Measurements from ENCODE around the gene ASIC4.

ASIC4 gene

GRCh38 chr2:219542931-219543595, 28.8 kb downstream of the ASIC4 start:
- peak overlapping the region; percentile 61 for H3K4me3 ChIP-seq (ENCODE audit: low read length)
- DNase-seq (ENCODE audit: low read depth, low spot score), result no peak

DNA sequence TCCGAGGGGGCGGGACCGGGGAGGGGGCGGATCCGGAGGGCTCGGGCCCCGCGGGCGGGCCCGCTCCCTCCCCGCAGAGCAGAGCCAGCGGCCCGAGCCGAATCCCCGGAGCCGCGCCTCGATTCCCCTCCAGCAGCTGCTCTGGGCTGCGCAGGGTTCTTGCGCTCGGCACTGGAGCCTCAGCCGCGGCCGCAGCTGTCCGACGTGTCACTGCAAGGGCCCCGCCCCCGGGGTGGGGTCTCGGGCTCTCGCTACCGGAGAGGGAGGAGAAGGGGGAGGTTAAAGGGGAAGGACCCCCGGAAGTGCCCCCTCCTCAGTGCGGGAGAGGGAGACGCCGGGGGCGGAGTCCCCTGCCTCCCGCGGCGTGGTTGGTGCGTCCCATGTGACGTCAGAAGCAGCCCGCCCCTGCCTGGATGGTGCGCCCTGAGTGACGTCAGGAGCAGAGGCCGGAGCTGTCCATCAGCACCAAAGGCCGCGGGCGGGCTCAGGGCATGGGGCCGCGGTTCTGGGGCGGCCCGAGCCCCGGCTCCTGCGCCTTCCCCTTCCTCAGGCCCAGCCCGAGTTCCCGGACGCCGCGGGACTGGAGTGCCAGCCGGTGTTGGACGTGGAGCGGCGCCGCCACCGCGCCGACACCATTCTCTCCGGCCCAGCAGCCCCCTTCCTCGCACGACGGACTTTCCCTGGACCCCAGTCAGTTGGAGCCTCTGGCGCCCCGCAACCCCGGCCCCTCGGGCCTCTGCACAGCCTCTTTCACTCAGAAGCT, 29.5 kb downstream of the ASIC4 start, which contains the start of the genes CHPF and TMEM198:
CHPF (minus strand) TSS at position 214 of the 763 bp plus-strand sequence. CDS start 271 bp downstream, outside the sequence.
TMEM198 (plus strand) TSS at position 433 of the 763 bp plus-strand sequence. CDS start 700 bp downstream, outside the sequence.
- H3K4me3 ChIP-seq (ENCODE audit: low read length), result peak within 1 kb of the TSS; percentile 61
- peak; percentile 95 for DNase-seq (ENCODE audit: low read depth, low spot score)

DNA sequence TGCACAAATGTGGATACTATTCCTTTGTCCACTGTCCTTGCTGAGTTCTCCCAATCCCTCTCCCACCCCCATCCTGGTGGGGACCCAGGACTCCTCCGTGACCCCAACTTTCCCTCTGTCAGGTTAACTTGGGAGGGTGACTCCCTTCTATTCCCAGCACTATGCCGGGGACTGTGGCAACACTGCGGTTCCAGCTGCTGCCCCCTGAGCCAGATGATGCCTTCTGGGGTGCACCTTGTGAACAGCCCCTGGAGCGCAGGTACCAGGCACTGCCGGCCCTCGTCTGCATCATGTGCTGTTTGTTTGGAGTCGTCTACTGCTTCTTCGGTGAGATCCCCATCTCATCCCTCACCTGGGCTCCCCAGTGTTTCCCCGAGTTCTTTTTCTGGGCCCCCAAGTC, 30.3 kb downstream of the ASIC4 start:
- H3K4me3 ChIP-seq (ENCODE audit: low read length), result peak overlapping the region; percentile 61; the same call in 1 of the 2 replicates
- no peak for DNase-seq (ENCODE audit: low read depth, low spot score)

DNA sequence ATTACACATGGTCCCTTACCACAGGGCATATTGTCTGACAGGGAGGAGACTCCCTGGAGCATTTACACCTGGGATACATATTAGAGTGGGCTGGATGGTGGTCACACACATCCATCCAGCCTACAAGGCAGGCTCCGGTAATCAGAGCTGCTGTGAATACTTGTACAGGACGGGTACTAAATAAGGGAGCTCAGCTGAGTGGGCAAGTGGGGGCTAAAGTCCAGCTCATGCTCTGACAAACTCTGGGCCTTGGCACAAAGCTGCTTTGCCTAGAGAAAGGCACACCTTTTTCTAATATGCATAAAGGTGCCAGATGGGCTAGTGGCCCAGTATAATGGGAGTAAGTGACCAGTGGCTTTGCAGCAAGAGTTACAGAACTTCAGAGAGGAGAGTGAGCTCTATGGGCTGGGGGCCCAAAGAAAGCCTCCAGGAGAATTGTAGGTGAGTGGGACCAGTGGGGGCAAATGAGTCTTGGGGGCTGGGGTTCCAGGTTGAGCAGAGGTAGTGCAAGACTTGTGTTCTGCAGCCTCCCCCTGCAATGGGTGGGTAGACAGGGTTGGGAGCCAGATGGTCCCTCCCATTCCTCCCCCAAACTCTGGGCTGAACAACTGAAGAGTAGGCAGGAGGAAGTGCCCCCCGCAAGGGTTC, 31.1 kb downstream of the ASIC4 start:
- DNase-seq (ENCODE audit: low read depth, low spot score), result no peak
- no peak overlapping the region for H3K4me3 ChIP-seq (ENCODE audit: low read length)

DNA sequence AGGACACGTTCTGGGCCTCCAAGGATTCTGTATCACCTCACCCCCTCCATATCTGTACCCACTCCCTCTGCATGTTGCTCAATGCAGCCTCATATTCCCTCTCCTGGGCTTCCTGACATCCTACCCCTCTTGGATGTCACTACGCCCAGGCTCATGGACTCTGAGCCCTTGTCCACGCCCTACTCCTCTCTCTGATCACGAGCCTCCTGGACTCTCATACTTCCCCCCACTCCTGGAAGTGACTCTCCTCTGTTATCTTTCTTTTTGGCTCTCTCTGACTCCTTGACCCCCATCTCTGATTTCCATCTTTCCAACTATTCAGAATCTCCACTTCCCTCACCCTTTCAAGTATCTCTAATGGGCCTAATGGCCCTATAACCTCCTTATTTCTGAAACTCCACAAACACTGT, 31.7 kb downstream of the ASIC4 start:
- no peak for DNase-seq (ENCODE audit: low read depth, low spot score)
- H3K4me3 ChIP-seq (ENCODE audit: low read length), result no peak overlapping the region

GRCh38 chr2:219547621-219548020, 33.3 kb downstream of the ASIC4 start:
- no peak for DNase-seq (ENCODE audit: low read depth, low spot score)
- H3K4me3 ChIP-seq (ENCODE audit: low read length), result no peak overlapping the region

DNA sequence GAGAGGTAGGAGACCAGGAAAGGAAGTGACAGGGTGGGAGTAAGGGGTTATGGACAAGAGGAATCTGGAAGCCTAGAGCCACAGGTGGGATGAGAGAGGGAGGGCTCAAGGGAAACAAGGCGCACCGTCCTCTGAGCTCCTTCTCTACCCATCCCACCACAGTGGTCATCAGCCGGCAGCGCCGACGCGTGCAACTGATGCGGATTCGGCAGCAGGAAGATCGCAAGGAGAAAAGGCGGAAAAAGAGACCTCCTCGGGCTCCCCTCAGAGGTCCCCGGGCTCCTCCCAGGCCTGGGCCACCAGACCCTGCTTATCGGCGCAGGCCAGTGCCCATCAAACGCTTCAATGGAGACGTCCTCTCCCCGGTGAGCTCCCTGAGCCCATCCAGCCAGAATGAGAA, 34.7 kb downstream of the ASIC4 start:
- no peak for DNase-seq (ENCODE audit: low read depth, low spot score)
- no peak overlapping the region for H3K4me3 ChIP-seq (ENCODE audit: low read length)

DNA sequence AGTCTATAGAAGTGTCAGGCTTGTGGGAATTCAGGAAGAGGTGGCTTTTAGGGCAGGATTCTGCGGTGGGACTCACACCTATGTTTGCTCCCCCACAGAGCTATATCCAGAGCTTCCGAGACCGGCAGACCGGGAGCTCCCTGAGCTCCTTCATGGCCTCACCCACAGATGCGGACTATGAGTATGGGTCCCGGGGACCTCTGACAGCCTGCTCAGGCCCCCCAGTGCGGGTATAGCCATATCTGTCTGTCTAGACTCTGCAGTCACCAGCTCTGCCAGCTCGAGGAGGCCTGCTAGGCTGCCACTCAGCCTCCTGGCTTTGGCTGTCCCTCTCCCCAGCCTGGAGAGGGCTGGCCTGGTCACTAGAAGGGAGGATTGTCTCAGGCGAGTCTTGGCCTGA, 35.3 kb downstream of the ASIC4 start:
- no peak overlapping the region for H3K4me3 ChIP-seq (ENCODE audit: low read length)
- no peak for DNase-seq (ENCODE audit: low read depth, low spot score)

GRCh38 chr2:219551441-219552381, 37.4 kb downstream of the ASIC4 start:
- DNase-seq (ENCODE audit: low read depth, low spot score), result no peak
- no peak overlapping the region for H3K4me3 ChIP-seq (ENCODE audit: low read length)

GRCh38 chr2:219552382-219553167, 38.3 kb downstream of the ASIC4 start:
- no peak for DNase-seq (ENCODE audit: low read depth, low spot score)
- H3K4me3 ChIP-seq (ENCODE audit: low read length), result no peak overlapping the region

- no peak for DNase-seq (ENCODE audit: low read depth, low spot score)
- no peak overlapping the region for H3K4me3 ChIP-seq (ENCODE audit: low read length)
Observed at GRCh38 chr2:219553168-219553417, 38.8 kb downstream of the ASIC4 start.

DNA sequence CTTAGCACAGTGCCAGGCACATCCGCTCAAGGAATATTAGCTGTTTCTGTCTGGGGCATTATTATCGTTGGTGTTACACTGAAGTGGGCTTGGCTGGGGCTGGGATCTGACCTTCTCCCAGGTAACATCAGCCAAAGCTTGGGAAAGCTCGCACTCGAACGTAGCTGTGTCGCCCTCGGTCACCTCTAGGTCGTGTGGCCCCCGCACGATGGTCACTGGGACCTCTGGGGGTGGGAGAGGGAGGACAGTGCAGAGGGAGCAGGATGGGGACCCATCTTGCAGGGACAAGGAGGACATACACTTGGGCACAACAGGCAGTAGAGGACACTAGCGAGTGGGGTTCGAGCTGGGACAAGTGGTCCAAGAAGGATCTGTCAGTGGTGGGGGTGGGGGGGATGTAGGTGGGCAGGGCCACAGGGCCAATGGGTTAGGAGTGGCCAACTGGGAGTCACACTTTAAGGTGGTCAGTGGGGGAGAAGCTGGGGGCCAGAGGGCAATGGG, 39.2 kb downstream of the ASIC4 start:
- DNase-seq (ENCODE audit: low read depth, low spot score), result no peak
- H3K4me3 ChIP-seq (ENCODE audit: low read length), result no peak overlapping the region

- DNase-seq (ENCODE audit: low read depth, low spot score), result no peak
Observed at GRCh38 chr2:219554350-219554749, 40.1 kb downstream of the ASIC4 start.

GRCh38 chr2:219555956-219556355, 41.7 kb downstream of the ASIC4 start:
- DNase-seq (ENCODE audit: low read depth, low spot score), result no peak
- no peak overlapping the region for H3K4me3 ChIP-seq (ENCODE audit: low read length)

More at GRCh38 chr2:219554350-219554749, 40.1 kb downstream of the ASIC4 start:
- H3K4me3 ChIP-seq (ENCODE audit: low read length), result no peak overlapping the region

DNA sequence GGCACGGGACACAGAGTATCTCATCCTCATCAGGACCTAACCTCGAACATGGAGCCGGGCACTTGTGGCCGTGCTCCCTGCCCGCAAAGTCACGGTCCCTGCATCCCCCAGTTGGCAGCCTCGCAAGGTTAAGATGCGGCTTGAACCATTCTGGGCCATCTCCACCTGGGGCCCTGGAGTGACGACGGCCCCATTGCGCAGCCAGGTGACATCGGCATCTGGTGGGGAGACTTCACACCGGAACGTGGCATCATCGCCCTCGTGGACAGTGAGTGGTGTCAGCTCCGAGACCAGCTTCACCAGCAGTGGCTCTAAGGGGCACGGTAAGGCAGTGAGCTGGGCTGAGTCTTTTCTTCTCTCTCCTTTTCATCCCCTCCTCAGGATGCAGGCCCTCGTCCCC, 42.1 kb downstream of the ASIC4 start:
- no peak for DNase-seq (ENCODE audit: low read depth, low spot score)
- H3K4me3 ChIP-seq (ENCODE audit: low read length), result no peak overlapping the region

DNA sequence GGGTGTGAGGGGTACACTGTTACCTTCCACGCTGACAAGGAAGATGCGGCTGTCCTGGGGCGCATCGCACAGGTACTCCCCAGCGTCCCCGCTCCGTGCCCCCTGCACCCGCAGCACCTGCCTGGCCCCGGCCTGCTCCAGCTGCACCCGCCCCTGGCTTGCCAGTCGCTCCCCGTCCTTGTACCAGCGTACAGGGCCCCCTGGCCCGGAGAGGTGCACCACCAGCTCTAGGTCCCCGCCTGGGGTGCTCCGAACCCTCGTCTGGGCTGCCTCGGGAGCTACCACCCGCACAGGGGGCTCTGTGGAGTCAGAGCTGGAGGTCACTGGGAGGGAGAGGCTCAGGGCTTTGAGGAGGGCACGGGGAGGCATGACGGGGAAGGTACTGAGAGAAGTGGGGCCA, 43.0 kb downstream of the ASIC4 start:
- no peak for DNase-seq (ENCODE audit: low read depth, low spot score)
- H3K4me3 ChIP-seq (ENCODE audit: low read length), result no peak overlapping the region

DNA sequence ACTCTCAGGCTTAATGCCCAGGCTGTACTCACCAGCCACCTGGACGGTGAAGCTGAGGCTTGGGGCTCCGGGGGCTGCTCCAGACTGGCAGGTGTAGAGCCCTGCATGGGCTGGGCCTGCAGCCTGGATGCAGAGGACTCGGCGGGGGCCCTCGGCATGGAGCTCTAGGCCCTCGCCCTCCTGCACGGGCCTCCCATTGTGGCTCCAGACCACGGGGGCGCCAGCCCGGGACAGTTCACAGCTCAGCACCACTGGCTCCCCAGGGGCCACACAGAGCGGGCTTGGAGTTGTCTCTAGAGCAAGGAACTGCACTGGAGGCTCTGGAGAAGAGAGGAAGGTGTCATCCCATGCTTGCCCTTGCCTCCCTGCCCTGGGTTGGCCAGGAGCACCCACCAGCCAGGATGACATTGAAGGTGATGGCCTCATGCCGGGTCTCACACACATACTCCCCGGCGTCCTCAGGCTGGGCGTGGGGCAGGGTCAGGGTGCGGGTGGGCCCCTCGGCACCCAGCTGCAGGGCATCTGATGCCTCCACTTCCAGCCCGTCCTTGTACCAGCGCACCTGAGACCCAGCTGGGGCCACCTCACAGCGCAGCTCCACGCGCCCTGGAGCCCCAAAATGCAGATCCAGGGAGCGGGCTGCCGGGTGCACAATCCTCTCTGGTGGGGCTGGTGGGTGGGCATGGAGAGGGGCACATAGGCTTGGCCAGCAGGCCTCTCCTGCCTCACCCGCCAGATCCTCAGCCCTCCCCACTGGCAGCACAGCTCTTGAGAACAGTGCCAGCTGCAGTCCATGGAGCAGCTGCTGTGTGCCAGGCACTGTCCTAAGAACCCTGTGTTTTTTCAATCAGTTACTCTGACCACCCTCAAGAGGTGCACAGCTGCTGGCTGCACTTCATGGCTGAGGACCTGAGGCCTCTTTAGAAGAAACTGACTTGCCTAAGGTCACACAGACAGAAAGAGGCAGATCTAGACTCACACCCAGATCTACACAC, 43.8 kb downstream of the ASIC4 start:
- H3K4me3 ChIP-seq (ENCODE audit: low read length), result no peak overlapping the region
- DNase-seq (ENCODE audit: low read depth, low spot score), result no peak

Data from Jurkat, Clone E6-1 (cell line).